ENCODE measurements around the gene GNB1L.
"Not testable (repeated sequence)": the region's sequence is repeated elsewhere in the genome, so short reads cannot be mapped to it uniquely, and the experiment has no call there.

GNB1L gene

DNA sequence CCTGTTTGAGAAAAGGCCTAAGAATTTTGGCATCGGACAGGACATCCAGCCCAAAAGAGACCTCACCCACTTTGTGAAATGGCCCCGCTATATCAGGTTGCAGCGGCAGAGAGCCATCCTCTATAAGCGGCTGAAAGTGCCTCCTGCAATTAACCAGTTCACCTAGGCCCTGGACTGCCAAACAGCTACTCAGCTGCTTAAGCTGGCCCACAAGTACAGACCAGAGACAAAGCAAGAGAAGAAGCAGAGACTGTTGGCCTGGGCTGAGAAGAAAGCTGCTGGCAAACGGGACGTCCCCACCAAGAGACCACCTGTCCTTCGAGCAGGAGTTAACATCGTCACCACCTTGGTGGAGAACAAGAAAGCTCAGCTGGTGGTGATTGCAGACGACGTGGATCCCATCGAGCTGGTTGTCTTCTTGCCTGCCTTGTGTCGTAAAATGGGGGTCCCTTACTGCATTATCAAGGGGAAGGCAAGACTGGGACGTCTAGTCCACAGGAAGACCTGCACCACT is 62.2 kb downstream of the GNB1L start:
- not testable (repeated sequence) for DNase-seq

- DNase-seq, result no peak
Measured at GRCh38 chr22:19791894-19792293, 62.8 kb downstream of the GNB1L start.

- DNase-seq, result no peak
Measured at GRCh38 chr22:19791243-19791642, 63.4 kb downstream of the GNB1L start.

DNA sequence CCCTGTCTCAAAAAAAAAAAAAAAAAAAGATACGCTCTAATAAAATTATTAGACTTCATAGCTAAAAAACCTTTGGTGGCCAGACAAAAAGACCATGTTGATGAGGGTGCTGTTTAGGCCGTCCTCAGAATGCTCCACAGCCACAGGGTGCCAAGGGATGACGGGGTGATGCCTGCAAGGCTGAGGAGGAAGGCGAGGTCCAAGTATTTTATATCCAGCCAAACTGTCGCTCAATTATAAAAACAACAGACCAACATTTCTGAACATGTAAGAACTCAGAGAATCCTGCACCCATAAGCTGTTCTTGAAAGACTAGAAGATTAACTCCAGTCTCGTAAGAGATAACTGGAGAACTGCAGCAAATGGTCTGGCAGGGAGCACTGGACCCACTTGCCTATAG is 64.8 kb downstream of the GNB1L start:
- DNase-seq, result no peak

- DNase-seq, result no peak
Measured at GRCh38 chr22:19789406-19789805, 65.3 kb downstream of the GNB1L start.

- DNase-seq, result no peak
Measured at GRCh38 chr22:19788661-19789225, 65.9 kb downstream of the GNB1L start.

- no peak for DNase-seq
Measured at GRCh38 chr22:19787849-19788141, 66.9 kb downstream of the GNB1L start.

DNA sequence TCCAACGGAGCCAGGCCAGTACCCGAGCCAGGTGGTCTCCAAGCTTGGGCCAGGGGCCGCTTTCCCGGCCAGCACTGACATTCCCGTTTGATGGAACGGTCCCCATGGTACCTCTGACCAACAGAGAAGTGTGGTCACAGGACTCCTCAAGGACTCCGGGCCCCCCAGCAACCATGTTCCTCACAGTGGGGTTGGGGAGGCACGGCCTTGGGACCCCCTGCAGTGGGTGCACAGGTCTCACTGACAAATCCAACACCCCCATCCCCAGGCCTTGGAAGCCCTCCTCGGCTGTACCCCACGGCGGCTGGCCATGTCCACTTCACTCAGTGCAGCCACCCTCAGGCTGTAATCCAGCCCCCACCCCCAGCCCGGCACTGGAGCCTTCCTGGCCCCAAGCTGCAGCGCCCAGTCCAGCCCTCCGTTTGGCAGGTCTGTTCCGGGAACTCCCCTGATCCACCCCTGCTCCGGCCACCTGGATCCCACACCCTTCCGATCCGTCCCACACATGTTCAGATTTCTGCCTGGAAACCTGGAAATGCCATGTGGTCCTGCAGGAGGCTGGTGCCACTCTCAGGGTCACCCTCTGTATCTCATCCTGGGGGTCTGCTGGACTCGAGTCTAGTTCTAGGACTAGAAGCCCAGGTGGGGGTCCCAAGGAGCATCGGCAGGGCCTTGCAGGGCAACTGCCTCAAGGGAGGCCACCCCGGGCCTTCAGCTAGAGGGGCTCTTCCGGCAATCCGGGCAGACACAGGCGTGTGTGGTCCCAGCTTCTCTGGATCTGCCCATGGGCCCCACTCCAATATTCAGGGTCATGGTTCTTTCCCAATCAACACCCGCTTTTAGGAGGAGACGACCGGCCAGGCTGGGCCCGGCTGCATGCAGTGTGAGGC is 67.5 kb downstream of the GNB1L start:
- no peak for DNase-seq

GRCh38 chr22:19786264-19786585 is 68.4 kb downstream of the GNB1L start:
- no peak for DNase-seq

DNA sequence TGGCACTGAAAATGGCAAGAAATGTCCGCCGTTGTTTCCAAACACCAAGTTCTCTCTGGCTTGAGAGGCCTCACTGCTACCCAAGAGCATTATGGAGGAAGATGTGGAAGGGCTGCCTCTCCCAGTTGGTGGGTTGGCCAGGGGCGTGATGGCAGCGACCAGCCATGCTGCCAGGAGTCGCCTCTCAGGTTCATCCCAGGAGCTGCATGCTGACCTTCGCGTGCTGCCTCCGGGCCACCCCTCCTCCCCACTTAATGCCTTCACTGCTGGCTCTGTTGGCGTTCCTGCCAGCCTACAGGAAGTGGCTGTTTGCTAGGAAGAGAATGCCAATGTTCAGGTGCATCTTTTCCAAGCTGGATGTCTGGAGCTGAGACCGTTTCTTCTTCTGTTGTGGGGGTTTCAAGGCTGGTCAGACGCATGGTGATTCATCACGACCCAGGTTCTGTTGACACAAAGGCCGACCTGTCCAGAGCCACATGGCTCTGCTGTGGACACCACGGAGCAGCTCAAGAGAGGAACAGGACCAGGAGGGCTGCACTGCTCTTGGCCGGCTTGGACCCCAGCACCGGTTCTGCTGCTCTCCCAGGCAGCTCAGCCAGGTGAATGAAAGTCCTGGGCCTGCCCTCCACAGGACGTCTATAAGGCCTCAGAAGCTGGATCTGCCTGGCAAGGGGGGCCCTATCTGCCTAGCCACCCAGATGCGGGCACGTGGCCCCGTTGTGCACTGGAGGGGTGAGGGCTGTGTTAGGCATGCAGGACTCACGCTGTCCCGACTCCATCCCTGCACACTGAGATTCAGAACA is 69.0 kb downstream of the GNB1L start:
- DNase-seq, result no peak

DNA sequence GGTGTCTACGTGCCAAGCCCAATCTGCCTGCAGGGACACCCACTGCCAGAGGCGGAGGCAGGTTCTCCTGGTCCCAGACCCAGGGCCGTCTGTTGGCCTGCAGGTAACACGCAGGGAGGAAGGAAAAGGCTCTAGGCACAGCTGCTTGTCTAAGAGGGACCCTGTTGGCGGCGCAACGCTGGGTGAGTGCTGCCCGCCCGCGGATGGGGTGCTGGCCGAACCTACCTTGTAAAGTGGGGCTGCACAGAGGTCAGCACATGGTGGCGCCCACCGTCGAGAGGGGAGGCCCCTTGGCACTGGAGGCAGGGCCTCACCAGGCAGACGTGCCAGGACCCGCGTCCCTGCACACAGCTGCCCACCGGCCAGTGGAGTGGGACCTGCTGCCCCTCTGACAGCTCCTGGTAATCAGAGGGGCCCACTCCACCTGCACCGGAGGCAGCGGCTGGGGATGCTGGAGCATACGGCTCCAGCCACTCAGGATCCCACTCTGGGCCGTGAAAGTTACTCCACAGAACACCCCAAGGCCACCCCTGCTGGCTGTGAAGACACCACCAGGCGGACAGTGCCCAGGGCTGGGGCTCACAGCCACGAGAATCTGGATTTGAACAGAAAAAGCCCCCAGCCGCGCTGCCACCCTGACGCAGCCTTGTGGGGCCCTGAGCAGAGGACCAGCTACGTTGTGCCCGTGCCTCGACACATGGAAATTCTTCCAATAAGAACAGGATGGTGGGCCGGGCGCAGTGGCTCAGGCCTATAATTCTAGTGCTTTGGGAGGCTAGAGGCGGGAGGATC is 70.1 kb downstream of the GNB1L start:
- no peak for DNase-seq

GRCh38 chr22:19783586-19784383 is 70.9 kb downstream of the GNB1L start:
- no peak for DNase-seq

- no peak for DNase-seq
Measured at GRCh38 chr22:19782533-19782932, 72.1 kb downstream of the GNB1L start.

GRCh38 chr22:19779685-19780268 is 74.9 kb downstream of the GNB1L start:
- DNase-seq, result no peak

GRCh38 chr22:19779011-19779421 is 75.7 kb downstream of the GNB1L start:
- no peak for DNase-seq

- DNase-seq, result not testable (repeated sequence)
Measured at GRCh38 chr22:19777192-19777591, 77.5 kb downstream of the GNB1L start.

GRCh38 chr22:19776433-19777031 is 78.1 kb downstream of the GNB1L start:
- DNase-seq, result no peak

DNA sequence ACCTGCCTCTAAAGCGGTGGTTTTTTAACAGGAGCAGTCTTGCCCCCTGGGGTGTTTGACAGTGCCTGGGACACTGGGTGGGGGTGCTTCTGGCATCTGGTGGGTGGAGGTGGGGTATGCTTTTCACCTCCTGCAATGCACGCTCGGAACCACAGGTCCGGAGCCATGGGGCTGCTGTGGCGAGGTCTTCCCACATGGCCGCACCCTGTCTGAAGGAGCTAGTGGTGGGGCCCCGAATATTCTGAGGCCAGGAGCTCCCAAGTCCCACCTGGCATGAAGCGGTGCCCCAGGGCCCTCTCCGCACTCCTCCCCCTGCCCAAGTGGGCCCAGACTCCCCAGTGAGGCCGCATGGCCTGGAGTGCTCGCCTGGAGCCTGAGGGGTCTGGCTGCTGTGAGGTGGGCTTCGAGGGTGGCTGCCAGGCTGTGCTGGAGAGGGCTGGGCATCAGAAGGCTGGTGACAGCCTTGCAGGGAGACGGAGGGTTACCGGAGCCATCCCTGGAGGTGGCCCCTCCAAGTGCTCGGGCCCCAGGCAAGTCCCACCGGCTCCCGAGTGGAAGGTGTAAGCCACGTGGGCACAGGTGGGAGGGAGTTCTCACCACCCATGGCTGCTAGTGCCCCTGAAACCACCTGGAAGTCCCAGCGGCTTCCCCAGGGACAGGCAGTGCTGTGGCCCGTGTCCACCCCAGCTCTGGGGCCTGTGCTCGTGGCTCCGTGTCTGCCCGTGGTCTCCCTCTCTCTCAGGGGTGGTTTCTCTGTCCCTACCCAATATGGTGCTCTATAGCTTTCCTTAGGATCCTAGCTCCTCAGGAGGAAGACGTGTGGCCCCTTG is 79.0 kb downstream of the GNB1L start:
- no peak for DNase-seq

GRCh38 chr22:19774628-19775027 is 80.0 kb downstream of the GNB1L start:
- no peak for DNase-seq

DNA sequence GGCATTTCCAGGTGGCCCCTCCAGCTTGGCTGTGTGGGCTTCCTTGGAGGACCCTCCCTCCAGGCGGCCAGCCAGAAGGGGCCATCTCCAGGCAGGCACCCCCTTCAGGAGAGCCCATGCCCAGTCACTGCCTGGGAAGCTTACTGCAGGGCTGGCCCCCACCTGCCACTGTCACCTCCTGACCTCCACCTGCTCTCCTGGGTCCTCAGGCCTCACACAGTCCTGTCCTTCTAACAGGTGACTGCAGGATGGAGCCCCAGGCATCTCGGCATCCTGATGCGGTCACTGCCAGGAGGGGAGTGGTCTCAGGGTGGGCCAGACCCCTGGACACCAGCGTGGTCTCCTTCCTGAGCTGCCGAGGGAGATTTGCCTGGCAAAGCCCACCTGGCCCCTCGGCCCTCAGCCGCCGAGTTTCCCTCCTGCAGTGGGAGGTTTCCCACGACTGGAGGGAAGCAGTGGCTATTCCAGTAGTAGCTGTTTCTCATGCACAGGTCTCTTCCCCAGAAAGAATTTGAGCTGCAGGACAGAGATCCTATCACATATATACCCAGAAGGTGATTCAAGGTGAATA is 81.1 kb downstream of the GNB1L start:
- DNase-seq, result no peak

Data from stimulated activated CD4-positive, alpha-beta T cell treated with anti-CD3 and anti-CD28 coated beads, Interleukin-4, amount 100 ng/mL, for 24 hours (primary cell).